A549 treated with Hydrocortisone at 1 μM for 4 hours (cell line): ENCODE results near the gene TAF6. TPM values are rescaled to one million over a fixed set of nuclear protein-coding genes. Genes with fewer than 3 reads are reported as not detected.

ENCODE experiments used
- total RNA-seq: library from RNA; stranded (reverse); fragments of 200-300 nt; extraction: Qiagen RNA extraction; gene quantifications from 5 replicates; pipeline ENCODE4 v1.2.3, GENCODE V29; 2022

Gene TAF6
- total RNA-seq: 61.2 to 74.5 TPM (median 65.1 TPM) in 5 replicates

DNA sequence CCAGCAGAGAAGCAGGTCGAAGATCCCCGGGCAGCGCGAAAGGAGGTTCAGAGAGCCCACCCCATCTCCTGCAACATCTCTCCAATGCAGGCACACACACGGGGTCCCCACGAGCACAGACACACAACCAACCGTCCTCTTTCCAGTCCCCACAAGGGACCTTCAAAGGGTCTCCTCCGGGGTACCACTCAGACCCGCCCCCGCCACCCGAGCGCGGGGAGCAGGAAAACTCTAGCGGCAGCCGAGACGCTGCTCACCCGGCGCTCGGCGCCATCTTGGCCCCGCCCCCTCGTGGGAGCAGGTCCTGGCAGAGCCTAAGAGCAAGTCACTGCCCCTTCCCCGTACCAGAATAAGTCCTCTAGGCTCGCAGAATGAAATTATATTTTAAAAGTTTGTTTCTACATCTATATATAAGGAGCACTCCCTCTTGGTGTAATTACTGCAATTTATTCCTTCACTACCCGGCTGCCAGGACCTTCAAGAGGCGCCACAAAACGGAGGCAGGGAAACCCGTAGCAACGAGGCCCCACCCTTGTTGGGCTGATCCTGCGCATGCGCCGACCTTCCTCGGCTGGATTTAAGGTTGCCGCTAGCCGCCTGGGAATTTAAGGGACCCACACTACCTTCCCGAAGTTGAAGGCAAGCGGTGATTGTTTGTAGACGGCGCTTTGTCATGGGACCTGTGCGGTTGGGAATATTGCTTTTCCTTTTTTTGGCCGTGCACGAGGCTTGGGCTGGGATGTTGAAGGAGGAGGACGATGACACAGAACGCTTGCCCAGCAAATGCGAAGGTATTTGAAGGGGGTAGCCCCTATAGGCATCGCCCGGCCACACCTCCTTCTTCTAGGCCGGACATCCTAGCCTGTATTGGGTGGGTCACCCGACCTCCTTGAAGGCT, at the start of gene TAF6, which contains the start of gene CNPY4:
Gene TAF6 (minus strand): TSS at position 287 of the 898 bp plus-strand sequence. CDS start 5,149 bp downstream, outside the sequence.
Gene CNPY4 (plus strand): TSS at position 563 of the 898 bp plus-strand sequence. CDS start 111 bp downstream, at position 674.

DNA sequence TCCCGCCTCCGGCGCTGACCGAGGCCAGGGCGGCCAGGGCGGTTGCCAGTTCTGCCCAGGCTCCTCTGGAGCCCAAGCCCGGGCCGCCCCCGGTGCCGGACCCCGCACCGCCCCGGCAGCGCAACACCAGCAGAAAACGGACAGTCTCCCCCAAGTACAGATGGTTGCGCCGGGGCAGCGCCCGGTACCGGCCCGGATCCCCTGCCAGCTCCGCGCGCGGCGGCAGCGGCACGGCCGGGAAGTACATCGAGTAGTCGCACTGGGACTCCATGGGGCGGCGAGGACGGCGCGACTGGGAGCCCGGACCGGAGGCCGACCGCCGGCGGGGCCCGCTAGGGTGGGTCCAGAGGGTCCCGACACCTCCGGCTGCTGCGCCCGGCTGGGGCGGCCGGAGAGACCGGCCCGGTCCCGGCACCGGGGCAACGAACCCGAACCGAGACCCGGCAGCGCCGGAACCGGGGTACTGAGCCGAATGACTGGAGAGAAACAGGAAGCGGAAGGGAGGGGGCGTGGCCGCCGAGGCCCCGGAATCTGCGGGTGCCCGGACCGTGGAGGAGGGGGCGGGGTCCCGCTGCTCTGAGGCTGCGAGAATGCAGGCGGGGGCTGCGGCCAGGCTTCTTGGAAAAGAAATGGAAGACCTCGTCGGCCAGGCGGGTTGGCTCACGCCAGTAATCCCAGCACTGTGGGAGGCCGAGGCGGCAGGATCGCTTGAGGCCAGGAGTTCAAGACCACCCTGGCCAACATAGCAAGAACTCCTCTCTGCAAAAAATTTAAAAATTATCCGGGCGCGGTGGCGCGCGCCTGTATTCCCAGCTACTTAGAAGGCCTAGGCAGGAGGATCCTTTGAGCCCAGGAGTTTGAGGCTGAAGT, 39.3 kb upstream of the TAF6 start, which contains the start of gene TRAPPC14:
Gene TRAPPC14 (minus strand): TSS at position 495 of the 870 bp plus-strand sequence. CDS start 224 bp downstream, at position 271.

GRCh38 chr7:100148559-100149328, 29.6 kb upstream of the TAF6 start, which contains the start of gene LAMTOR4:
Gene LAMTOR4 (plus strand): TSS chr7:100148918. CDS start chr7:100148973, 55 bp downstream.

DNA sequence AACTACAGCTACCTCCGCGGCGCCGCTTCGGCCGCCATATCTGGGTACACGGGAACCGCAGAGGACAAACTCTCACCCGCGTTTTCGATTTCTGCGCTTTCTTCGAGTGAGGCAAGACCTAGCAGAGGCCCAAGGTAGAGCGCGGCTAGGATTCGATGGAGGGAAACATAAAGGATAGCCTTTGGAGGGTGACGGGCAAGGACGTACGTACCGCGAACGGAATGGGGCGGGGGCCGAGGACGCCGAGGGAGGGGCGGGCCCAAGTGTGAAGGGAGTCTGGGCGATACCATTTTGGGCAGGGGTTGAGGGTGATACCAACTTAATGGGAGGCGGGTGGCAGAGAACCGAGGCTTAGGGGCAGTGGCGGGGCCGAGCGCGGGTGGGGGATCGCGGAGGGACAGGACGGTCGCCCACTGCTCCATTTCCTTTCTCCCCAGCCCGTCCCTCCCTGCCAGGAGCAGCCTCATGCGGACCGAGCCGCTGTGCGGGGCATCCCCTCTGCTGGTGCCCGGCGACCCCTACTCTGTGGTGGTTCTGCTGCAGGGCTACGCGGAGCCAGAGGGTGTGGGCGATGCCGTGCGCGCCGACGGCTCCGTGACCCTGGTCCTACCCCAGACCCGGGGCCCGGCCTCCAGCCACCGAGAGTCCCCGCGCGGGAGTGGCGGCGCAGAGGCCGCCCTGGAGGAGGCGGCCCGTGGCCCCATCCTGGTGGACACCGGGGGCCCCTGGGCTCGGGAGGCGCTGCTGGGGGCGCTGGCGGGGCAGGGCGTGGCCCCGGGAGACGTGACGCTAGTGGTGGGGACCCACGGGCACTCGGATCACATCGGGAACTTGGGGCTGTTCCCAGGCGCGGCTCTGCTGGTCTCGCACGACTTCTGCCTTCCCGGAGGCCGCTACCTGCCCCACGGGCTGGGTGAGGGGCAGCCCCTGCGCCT, 8.0 kb upstream of the TAF6 start, which contains the start of gene MBLAC1:
Gene MBLAC1 (plus strand): TSS at position 37 of the 935 bp plus-strand sequence. CDS start 429 bp downstream, at position 466.

DNA sequence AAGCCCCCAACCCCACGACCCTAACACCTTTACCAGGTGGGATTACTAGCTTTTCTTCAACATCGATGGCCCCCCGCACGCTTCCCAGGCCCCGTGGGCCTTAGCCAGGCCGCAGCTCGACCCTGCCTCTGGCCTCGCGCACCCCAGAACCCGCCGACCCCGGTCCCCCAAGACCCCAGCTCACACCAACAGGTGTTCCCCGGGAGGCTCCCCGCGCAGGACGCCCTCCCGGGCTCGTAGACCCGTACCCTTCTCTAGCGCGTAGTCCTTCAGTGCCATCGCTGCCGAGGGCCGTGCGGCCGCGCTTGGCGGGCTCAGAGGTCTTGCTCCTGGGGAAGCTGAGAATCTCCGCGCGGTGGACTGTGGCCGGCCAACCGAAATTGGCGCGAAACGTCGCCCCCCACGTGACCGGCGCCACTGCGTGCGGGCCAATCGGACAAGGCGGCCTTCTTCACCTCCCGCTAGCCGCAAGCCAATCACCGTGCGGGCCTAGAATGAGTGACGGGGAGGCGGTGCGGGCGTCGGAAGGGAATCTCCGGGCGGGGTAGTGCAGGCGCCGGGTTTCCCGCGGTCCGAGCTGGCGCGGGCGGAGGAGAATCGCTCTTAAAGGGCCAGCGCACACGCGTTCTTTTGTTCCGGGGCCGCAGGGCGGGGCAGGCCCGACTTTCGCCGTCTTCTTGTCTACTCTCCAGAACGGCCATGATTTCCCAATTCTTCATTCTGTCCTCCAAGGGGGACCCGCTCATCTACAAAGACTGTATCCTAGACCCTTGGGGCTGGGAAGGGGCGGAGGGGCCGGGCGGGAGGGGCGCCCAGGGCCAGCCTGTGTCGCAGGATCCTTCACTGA, 17.9 kb downstream of the TAF6 start, which contains the start of the genes AP4M1 and MCM7:
Gene AP4M1 (plus strand): TSS at position 628 of the 847 bp plus-strand sequence. CDS start 72 bp downstream, at position 700.
Gene MCM7 (minus strand): TSS at position 382 of the 847 bp plus-strand sequence. CDS start 103 bp downstream, at position 279.

GRCh38 chr7:100088621-100089457, 30.3 kb downstream of the TAF6 start, which contains the start of gene COPS6:
Gene COPS6 (plus strand): TSS chr7:100088969. CDS start chr7:100088991, 22 bp downstream.

GRCh38 chr7:100081535-100082102, 37.5 kb downstream of the TAF6 start, which contains the start of gene ZNF3:
Gene ZNF3 (minus strand): TSS chr7:100081723. CDS start chr7:100077357, 4,366 bp downstream.

Other genes with a start within 250 kb of the TAF6 start
- not detected in 5 replicates for gene OR2AE1, start 242.3 kb downstream of the TAF6 start, total RNA-seq
- gene TRIM4, start 199.8 kb downstream of the TAF6 start, total RNA-seq: 24.9 to 30.2 TPM (median 26.4 TPM) in 5 replicates
- gene GJC3, start 189.7 kb downstream of the TAF6 start, total RNA-seq: 0.16 TPM in 1 of 5 replicates, not detected in the others
- gene AZGP1, start 143.3 kb downstream of the TAF6 start, total RNA-seq: not detected in 5 replicates
- gene ZKSCAN1, start 103.8 kb downstream of the TAF6 start, total RNA-seq: 7.0 to 11.8 TPM (median 10.2 TPM) in 5 replicates
- gene ZSCAN21, start 69.6 kb downstream of the TAF6 start, total RNA-seq: 10.2 to 12.5 TPM (median 11.2 TPM) in 5 replicates
- 18.0 to 25.2 TPM (median 21.2 TPM) in 5 replicates for gene ZNF3, start 37.6 kb downstream of the TAF6 start, total RNA-seq
- 151 to 186 TPM (median 173 TPM) in 5 replicates for gene COPS6, start 30.4 kb downstream of the TAF6 start, total RNA-seq
- gene MCM7, start 18.0 kb downstream of the TAF6 start, total RNA-seq: 224 to 240 TPM (median 235 TPM) in 5 replicates
- gene AP4M1, start 17.7 kb downstream of the TAF6 start, total RNA-seq: 13.6 to 16.3 TPM (median 14.9 TPM) in 5 replicates
- gene CNPY4, start 276 bp upstream of the TAF6 start, total RNA-seq: 9.1 to 12.2 TPM (median 10.7 TPM) in 5 replicates
- 2.1 to 3.3 TPM (median 3.1 TPM) in 5 replicates for gene MBLAC1, start 7.6 kb upstream of the TAF6 start, total RNA-seq
- gene LAMTOR4, start 29.6 kb upstream of the TAF6 start, total RNA-seq: 134 to 208 TPM (median 177 TPM) in 5 replicates
- gene TRAPPC14, start 39.4 kb upstream of the TAF6 start, total RNA-seq: 9.0 to 13.9 TPM (median 13.0 TPM) in 5 replicates
- 0.06 to 0.12 TPM (median 0.08 TPM) in 5 replicates for gene GAL3ST4, start 49.3 kb upstream of the TAF6 start, total RNA-seq
- gene GPC2, start 58.0 kb upstream of the TAF6 start, total RNA-seq: 0.60 to 1.1 TPM (median 0.95 TPM) in 5 replicates
- 0.07 to 0.52 TPM (median 0.15 TPM) in 5 replicates for gene STAG3, start 58.6 kb upstream of the TAF6 start, total RNA-seq
- gene PVRIG, start 100.6 kb upstream of the TAF6 start, total RNA-seq: 0.05 TPM in 1 of 5 replicates, not detected in the others
- gene SPDYE3, start 188.3 kb upstream of the TAF6 start, total RNA-seq: not detected in 5 replicates
- gene PILRB, start 238.8 kb upstream of the TAF6 start, total RNA-seq: 21.9 to 28.9 TPM (median 27.4 TPM) in 5 replicates